PC-9 (cell line): ENCODE measurements around the gene GMCL2. TPM values are rescaled to one million over a fixed set of nuclear protein-coding genes. Genes with fewer than 3 reads are reported as not detected.
A peak's percentile ranks its signal among the peaks of the same experiment; 100 is the strongest.

Experiments
- BruUV-seq: library from RNA; stranded (reverse); fragments of 400-500 nt; replicated peaks from 2 replicates; lab custom pipeline; 2021; lab: Mats Ljungman, UMichigan
- CTCF ChIA-PET: fragments of 300-600 bp; sonication (Branson Sonifier 250); formaldehyde crosslinking; loops from one replicate; lab custom pipeline; 2022; ENCODE audit warnings: antibody characterized with exemption; lab: Charles Lee
- POLR2A ChIA-PET: fragments of 300-600 bp; sonication (Branson Sonifier 250); formaldehyde crosslinking; loops from one replicate; lab custom pipeline; 2022; ENCODE audit warnings: antibody characterized with exemption; ENCODE audit not compliant: unreplicated experiment; lab: Charles Lee
- DNase-seq, 2 experiments: peaks; one replicate each; pipeline versions ENCODE4 v3.0.0 to v3.0.0-alpha.2; 2015 to 2022; ENCODE audit warnings: mixed read lengths in 1 of 2
- H2AFZ ChIP-seq: fragments of 200-600 bp; sonication (generic); 2 replicates; pipeline ENCODE4 v1.8.1; 2017; ENCODE audit warnings: antibody characterized with exemption
- H3F3A ChIP-seq: fragments of 200-600 bp; sonication (generic); 2 replicates; pipeline ENCODE4 v1.8.1; 2017; ENCODE audit warnings: antibody characterized with exemption, mild to moderate bottlenecking, low read depth; ENCODE audit not compliant: insufficient read depth
- H3K27ac ChIP-seq: fragments of 200-600 bp; sonication (generic); 2 replicates; pipeline ENCODE4 v1.6.1; 2016; ENCODE audit warnings: mixed run types
- H3K27me3 ChIP-seq: fragments of 200-600 bp; sonication (generic); 2 replicates; pipeline ENCODE4 v1.6.1; 2016; ENCODE audit warnings: low read depth, mixed run types; ENCODE audit not compliant: insufficient read depth
- H3K36me3 ChIP-seq: fragments of 200-600 bp; sonication (generic); 2 replicates; pipeline ENCODE4 v1.6.1; 2016; ENCODE audit warnings: low read depth, mixed run types
- H3K4me1 ChIP-seq: fragments of 200-600 bp; sonication (generic); replicated peaks from 2 replicates; pipeline ENCODE4 v1.6.1; 2016; ENCODE audit warnings: mixed run types; ENCODE audit not compliant: insufficient read depth
- H3K4me2 ChIP-seq: fragments of 200-600 bp; sonication (generic); 2 replicates; pipeline ENCODE4 v1.6.1; 2017; ENCODE audit warnings: mixed run types
- H3K4me3 ChIP-seq: fragments of 200-600 bp; sonication (generic); 2 replicates; pipeline ENCODE4 v1.6.1; 2016; ENCODE audit warnings: mixed run types
- H3K79me2 ChIP-seq: fragments of 200-600 bp; sonication (generic); 2 replicates; pipeline ENCODE4 v1.6.1; 2017; ENCODE audit warnings: low read depth, mixed run types
- H3K9me2 ChIP-seq: fragments of 200-600 bp; sonication (generic); 2 replicates; pipeline ENCODE4 v1.8.1; 2017; ENCODE audit warnings: mild to moderate bottlenecking; ENCODE audit not compliant: insufficient read depth
- H3K9me3 ChIP-seq: fragments of 200-600 bp; sonication (generic); 2 replicates; pipeline ENCODE4 v1.8.1; 2016; ENCODE audit warnings: low read depth; ENCODE audit not compliant: insufficient read depth
- H4K20me1 ChIP-seq: fragments of 200-600 bp; sonication (generic); 2 replicates; pipeline ENCODE4 v1.8.1; 2017; ENCODE audit not compliant: insufficient read depth
- EZH2 ChIP-seq: fragments of 200-600 bp; sonication (generic); IDR thresholded peaks from 2 replicates; pipeline ENCODE4 v1.8.0; 2017; ENCODE audit warnings: antibody characterized with exemption, low read depth
- intact Hi-C: fragments of 100-400 bp; cut with micrococcal nuclease; formaldehyde crosslinking; loops from one replicate; pipeline ENCODE4 v1.10.0; 2022; ENCODE audit not compliant: unreplicated experiment
- total RNA-seq: library from RNA; stranded (reverse); gene quantifications from 2 replicates; pipeline ENCODE4 v1.2.3, GENCODE V29; 2021
- TF ChIP-seq, protein P1 (sequence below): fragments of 200-600 bp; sonication (generic); conservative IDR thresholded peaks from 2 replicates; pipeline ENCODE4 v1.6.1; 2017; ENCODE audit warnings: mixed run types, antibody characterized with exemption, mild to moderate bottlenecking, moderate library complexity

Gene GMCL2
- total RNA-seq, 1 experiment from 2014 or later = not detected

- POLR2A ChIA-PET = interaction anchor here (0.6 to 1.0 kb wide), 4 partner anchors 31 to 1470 kb away, joined by 3 to 5 read pairs (median 4); partner anchors contain the start of gene HNRNPH1
- no peak for TF ChIP-seq EZH2
- TF ChIP-seq, protein P1, sequence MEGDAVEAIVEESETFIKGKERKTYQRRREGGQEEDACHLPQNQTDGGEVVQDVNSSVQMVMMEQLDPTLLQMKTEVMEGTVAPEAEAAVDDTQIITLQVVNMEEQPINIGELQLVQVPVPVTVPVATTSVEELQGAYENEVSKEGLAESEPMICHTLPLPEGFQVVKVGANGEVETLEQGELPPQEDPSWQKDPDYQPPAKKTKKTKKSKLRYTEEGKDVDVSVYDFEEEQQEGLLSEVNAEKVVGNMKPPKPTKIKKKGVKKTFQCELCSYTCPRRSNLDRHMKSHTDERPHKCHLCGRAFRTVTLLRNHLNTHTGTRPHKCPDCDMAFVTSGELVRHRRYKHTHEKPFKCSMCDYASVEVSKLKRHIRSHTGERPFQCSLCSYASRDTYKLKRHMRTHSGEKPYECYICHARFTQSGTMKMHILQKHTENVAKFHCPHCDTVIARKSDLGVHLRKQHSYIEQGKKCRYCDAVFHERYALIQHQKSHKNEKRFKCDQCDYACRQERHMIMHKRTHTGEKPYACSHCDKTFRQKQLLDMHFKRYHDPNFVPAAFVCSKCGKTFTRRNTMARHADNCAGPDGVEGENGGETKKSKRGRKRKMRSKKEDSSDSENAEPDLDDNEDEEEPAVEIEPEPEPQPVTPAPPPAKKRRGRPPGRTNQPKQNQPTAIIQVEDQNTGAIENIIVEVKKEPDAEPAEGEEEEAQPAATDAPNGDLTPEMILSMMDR = no peak
- CTCF ChIA-PET = interaction anchor here (0.6 to 2.2 kb wide), 6 partner anchors 8 to 750 kb away, joined by 3 to 5 read pairs (median 4); no protein-coding TSS in a partner anchor
- Histone ChIP-seq H3K9me2 (no peaks in the 10 kb centered on the region), H3K27ac (peak within 1 kb of the TSS; percentile 63), H3F3A (peaks cover 19% of the 10 kb centered on the region; the same call in 1 of the 2 replicates), H3K9me3 (no peaks in the 10 kb centered on the region), H4K20me1 (0 out of 2 replicates have a peak, but pooled peaks cover 5% of the 10 kb centered on the region), H2AFZ (peak within 1 kb of the TSS; percentile 89), H3K4me3 (peak within 1 kb of the TSS; percentile 93), H3K79me2 (peaks cover 19% of the 10 kb centered on the region), H3K4me2 (peak within 1 kb of the TSS; percentile 94), H3K4me1 (peaks cover 8% of the 10 kb centered on the region), H3K27me3 (no peaks in the 10 kb centered on the region), H3K36me3 (peaks cover 15% of the 10 kb centered on the region)
- peak; percentile 93 to 100 for DNase-seq
- BruUV-seq = no TSS peak
- intact Hi-C loops = no loop called here
These were observed 33.4 kb downstream of the GMCL2 start, which contains the start of gene NHP2 for GRCh38 chr5:178153530-178154340. Gene NHP2, minus strand, starts transcription at chr5:178153885. Its CDS starts 68 bp downstream, at chr5:178153817.

DNA sequence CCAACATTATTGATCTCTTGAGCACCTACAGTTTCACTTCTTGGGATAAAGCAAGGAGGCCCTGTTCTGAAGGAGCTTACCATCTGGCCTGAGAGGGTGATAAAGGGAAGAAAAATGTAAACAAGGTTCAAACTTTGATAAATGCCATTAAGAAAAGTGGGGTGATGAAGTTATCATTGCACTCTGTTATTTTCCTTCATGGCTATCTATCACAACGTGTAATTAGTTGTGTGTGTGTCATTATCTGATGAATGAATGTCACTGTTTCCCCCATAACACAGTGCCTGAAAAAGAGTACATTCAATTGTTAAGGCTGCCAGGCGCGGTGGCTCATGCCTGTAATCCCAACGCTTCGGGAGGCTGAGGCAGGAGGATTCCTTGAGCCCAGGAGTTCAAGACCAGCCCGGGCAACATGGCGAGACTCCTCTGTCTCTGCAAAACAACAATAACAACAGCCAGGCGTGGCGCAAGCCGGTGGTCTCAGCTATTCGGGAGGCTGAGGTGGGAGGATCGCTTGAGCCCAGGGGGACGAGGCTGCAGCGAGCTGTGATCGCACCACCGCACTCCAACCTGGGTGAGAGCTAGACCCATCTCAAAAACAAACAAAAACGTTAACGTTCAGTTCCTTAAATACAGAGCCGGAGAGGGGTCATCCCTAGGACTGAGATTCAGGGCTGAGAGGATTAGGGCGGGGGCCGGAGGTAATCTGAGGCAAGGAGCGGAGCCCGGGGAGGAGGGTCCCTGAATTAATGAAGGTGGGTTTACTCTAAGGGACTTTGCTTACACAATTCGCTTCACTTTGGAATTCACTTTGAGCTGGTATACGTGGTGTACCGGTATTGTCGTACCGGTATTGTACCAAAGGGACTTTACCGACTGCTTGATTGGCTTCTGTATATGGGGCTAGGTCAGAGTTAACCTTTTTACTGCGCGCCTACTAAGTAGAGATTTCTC, 34.4 kb downstream of the GMCL2 start:
- 0 out of 2 replicates have a peak, but pooled peaks cover 5% of the 10 kb centered on the region for H4K20me1 ChIP-seq
- H3K4me1 ChIP-seq = peaks cover 9% of the 10 kb centered on the region
- H3F3A ChIP-seq = peaks cover 29% of the 10 kb centered on the region; the same call in 1 of the 2 replicates
- H3K27ac ChIP-seq = peak overlapping the region; percentile 63
- no peaks in the 10 kb centered on the region for H3K9me3 ChIP-seq
- CTCF ChIA-PET = interaction anchor here (1.1 to 2.2 kb wide), 3 partner anchors 9 to 77 kb away, joined by 4 to 5 read pairs (median 5); no protein-coding TSS in a partner anchor
- peak overlapping the region; percentile 94 for H3K4me2 ChIP-seq
- POLR2A ChIA-PET = interaction anchor here (0.9 to 1.0 kb wide), 2 partner anchors 63 to 1407 kb away, joined by 5 read pairs; no protein-coding TSS in a partner anchor
- no peak for TF ChIP-seq EZH2
- TF ChIP-seq, protein P1 = no peak
- intact Hi-C loops = no loop called here
- H3K4me3 ChIP-seq = peak overlapping the region; percentile 93
- peaks cover 15% of the 10 kb centered on the region for H3K36me3 ChIP-seq
- no peak for DNase-seq
- H2AFZ ChIP-seq = peak overlapping the region; percentile 89
- TSS peak; percentile 56 for BruUV-seq
- no peaks in the 10 kb centered on the region for H3K27me3 ChIP-seq
- H3K9me2 ChIP-seq = no peaks in the 10 kb centered on the region
- peaks cover 19% of the 10 kb centered on the region for H3K79me2 ChIP-seq
